Measurements from ENCODE around the gene FSCN2. TPM values are rescaled to one million over a fixed set of nuclear protein-coding genes. Genes with fewer than 3 reads are reported as not detected.

Gene FSCN2
- total RNA-seq, 2 experiments from 2014 or later: 0.22 to 0.33 TPM

- POLR2A ChIA-PET: interaction anchor here (0.7 kb wide), 1 partner anchor 31 kb away, joined by 3 read pairs; no protein-coding TSS in a partner anchor
- Mint-ChIP-seq H3K27ac (no peak overlapping the region), H3K9me3 (no peaks in the 10 kb centered on the region), H3K4me1 (peaks cover 19% of the 10 kb centered on the region), H3K27me3 (no peaks in the 10 kb centered on the region), H3K36me3 (ENCODE audit: low read depth) (peaks cover 11% of the 10 kb centered on the region), H3K4me3 (no peak overlapping the region)
- CTCF ChIA-PET: interaction anchor here (0.7 to 1.4 kb wide), 4 partner anchors 9 to 21 kb away, joined by 3 to 4 read pairs (median 4); no protein-coding TSS in a partner anchor
- no peak for DNase-seq
Observed at GRCh38 chr17:81546906-81547613, 18.9 kb downstream of the FSCN2 start.

GRCh38 chr17:81547614-81547982 is 19.4 kb downstream of the FSCN2 start:
- H3K9me3 Mint-ChIP-seq: no peaks in the 10 kb centered on the region
- no peaks in the 10 kb centered on the region for H3K27me3 Mint-ChIP-seq
- H3K4me1 Mint-ChIP-seq: peaks cover 19% of the 10 kb centered on the region
- DNase-seq: no peak
- ChIA-PET POLR2A (interaction anchor here (0.7 kb wide), 1 partner anchor 32 kb away, joined by 3 read pairs; no protein-coding TSS in a partner anchor), CTCF (no interaction called here)
- peaks cover 11% of the 10 kb centered on the region for H3K36me3 Mint-ChIP-seq (ENCODE audit: low read depth)
- H3K4me3 Mint-ChIP-seq: no peak overlapping the region
- no peak overlapping the region for H3K27ac Mint-ChIP-seq

DNA sequence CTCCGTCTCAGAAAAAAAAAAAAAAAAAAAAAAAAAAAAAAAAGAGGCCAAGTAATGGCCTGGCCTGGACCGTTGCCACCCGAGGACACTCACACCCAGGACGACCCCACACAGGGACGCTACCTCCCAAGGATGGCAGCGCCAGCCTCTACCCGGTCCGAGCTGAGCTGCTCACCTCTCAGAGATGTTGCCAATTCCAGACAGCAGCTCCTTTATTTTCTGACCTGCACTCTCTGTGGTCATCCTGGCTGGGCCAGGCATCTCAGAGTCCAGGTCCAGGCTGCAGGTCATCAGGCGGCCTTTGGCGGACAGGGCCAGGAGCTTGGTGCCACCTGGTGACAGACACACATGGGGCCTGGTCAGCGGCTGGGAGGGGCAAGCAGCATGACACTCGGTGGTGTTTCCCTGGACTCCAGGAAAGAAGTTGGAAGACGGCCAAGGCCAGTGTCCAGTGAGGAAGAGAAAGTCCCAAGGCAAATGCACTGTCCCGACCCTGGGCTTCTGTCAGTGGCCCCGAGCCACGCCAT is 20.9 kb downstream of the FSCN2 start:
- Mint-ChIP-seq H3K27ac (no peak overlapping the region), H3K4me3 (no peak overlapping the region), H3K36me3 (ENCODE audit: low read depth) (peaks cover 11% of the 10 kb centered on the region), H3K9me3 (no peaks in the 10 kb centered on the region), H3K27me3 (no peaks in the 10 kb centered on the region), H3K4me1 (peaks cover 31% of the 10 kb centered on the region)
- DNase-seq: no peak
- CTCF ChIA-PET: no interaction called here
- POLR2A ChIA-PET: no interaction called here

GRCh38 chr17:81549826-81550225 is 21.6 kb downstream of the FSCN2 start:
- DNase-seq: no peak
- H3K27ac Mint-ChIP-seq: no peak overlapping the region
- CTCF ChIA-PET: no interaction called here
- H3K4me3 Mint-ChIP-seq: peak overlapping the region; percentile 53
- peaks cover 35% of the 10 kb centered on the region for H3K4me1 Mint-ChIP-seq
- H3K9me3 Mint-ChIP-seq: no peaks in the 10 kb centered on the region
- H3K27me3 Mint-ChIP-seq: no peaks in the 10 kb centered on the region
- POLR2A ChIA-PET: no interaction called here
- H3K36me3 Mint-ChIP-seq (ENCODE audit: low read depth): peaks cover 11% of the 10 kb centered on the region

- Mint-ChIP-seq H3K27ac (no peak overlapping the region), H3K27me3 (no peaks in the 10 kb centered on the region), H3K9me3 (no peaks in the 10 kb centered on the region), H3K36me3 (ENCODE audit: low read depth) (peaks cover 11% of the 10 kb centered on the region), H3K4me1 (peaks cover 35% of the 10 kb centered on the region), H3K4me3 (peak overlapping the region; percentile 79)
- no peak for DNase-seq
- ChIA-PET CTCF (no interaction called here), POLR2A (no interaction called here)
Observed at GRCh38 chr17:81550285-81550684, 22.1 kb downstream of the FSCN2 start.

- DNase-seq: no peak
- Mint-ChIP-seq H3K4me3 (peak overlapping the region; percentile 79), H3K27me3 (no peaks in the 10 kb centered on the region), H3K36me3 (ENCODE audit: low read depth) (peaks cover 11% of the 10 kb centered on the region), H3K4me1 (peaks cover 35% of the 10 kb centered on the region), H3K27ac (peak overlapping the region; percentile 68), H3K9me3 (no peaks in the 10 kb centered on the region)
- ChIA-PET CTCF (no interaction called here), POLR2A (no interaction called here)
Observed at GRCh38 chr17:81550830-81551457, 22.8 kb downstream of the FSCN2 start.

- peak overlapping the region; percentile 87 for H3K4me3 Mint-ChIP-seq
- H3K27me3 Mint-ChIP-seq: no peaks in the 10 kb centered on the region
- H3K27ac Mint-ChIP-seq: peak overlapping the region; percentile 68
- peaks cover 35% of the 10 kb centered on the region for H3K4me1 Mint-ChIP-seq
- CTCF ChIA-PET: interaction anchor here (1.1 to 1.4 kb wide), 5 partner anchors 8 to 33 kb away, joined by 3 to 5 read pairs (median 4); no protein-coding TSS in a partner anchor
- POLR2A ChIA-PET: interaction anchor here (0.6 kb wide), 1 partner anchor 10 kb away, joined by 5 read pairs; no protein-coding TSS in a partner anchor
- H3K36me3 Mint-ChIP-seq (ENCODE audit: low read depth): peaks cover 12% of the 10 kb centered on the region
- no peaks in the 10 kb centered on the region for H3K9me3 Mint-ChIP-seq
- peak; percentile 21 for DNase-seq
Observed at GRCh38 chr17:81551458-81552243, 23.5 kb downstream of the FSCN2 start.

DNA sequence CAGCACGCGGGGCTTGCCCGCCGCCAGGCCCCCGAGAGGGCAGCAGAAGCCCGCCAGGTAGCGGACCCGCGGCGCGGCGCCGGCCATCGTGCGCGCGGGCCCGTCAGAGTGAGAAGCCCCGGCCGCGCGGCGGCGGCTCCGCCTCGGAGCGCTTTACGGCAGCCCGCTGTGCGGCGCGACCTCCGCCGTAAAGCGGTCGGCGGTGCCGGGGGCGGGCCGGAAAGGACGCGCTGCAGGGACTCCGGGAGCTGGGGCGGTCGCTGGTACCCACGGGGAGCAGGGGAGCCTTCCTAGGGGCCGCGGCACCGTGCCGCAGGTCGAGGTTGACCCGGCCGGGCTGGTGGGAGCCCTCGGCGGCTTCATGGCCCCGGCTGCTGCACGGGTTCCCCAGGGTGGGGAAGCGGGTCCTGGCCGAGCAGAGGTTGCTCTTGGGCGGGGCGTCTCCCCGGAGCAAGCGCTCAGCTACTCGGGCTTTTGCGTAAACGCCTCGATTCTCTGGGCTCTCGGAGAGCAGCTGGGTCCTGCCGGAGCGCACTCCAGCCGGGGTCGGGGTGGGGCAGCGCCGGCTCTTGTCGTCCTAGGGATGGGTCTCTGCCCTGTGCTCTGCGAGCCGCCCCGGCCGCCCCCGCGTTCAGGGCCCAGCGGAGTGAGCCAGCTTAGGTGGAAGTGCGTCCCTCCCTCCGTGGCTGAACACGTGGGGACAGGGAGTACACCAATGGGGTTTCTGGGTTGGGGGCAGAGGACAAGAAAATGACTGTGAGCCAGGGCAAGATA is 24.3 kb downstream of the FSCN2 start, which contains the start of gene FAAP100:
Gene FAAP100 (minus strand): TSS at position 110 of the 774 bp plus-strand sequence. CDS start 23 bp downstream, at position 87.
- POLR2A ChIA-PET: no interaction called here
- CTCF ChIA-PET: interaction anchor here (1.1 to 1.4 kb wide), 5 partner anchors 9 to 34 kb away, joined by 3 to 5 read pairs (median 4); no protein-coding TSS in a partner anchor
- no peaks in the 10 kb centered on the region for H3K27me3 Mint-ChIP-seq
- peaks cover 12% of the 10 kb centered on the region for H3K36me3 Mint-ChIP-seq (ENCODE audit: low read depth)
- peak within 1 kb of the TSS; percentile 87 for H3K4me3 Mint-ChIP-seq
- H3K27ac Mint-ChIP-seq: peak within 1 kb of the TSS; percentile 92
- H3K4me1 Mint-ChIP-seq: peaks cover 35% of the 10 kb centered on the region
- no peaks in the 10 kb centered on the region for H3K9me3 Mint-ChIP-seq
- DNase-seq: peak; percentile 76

DNA sequence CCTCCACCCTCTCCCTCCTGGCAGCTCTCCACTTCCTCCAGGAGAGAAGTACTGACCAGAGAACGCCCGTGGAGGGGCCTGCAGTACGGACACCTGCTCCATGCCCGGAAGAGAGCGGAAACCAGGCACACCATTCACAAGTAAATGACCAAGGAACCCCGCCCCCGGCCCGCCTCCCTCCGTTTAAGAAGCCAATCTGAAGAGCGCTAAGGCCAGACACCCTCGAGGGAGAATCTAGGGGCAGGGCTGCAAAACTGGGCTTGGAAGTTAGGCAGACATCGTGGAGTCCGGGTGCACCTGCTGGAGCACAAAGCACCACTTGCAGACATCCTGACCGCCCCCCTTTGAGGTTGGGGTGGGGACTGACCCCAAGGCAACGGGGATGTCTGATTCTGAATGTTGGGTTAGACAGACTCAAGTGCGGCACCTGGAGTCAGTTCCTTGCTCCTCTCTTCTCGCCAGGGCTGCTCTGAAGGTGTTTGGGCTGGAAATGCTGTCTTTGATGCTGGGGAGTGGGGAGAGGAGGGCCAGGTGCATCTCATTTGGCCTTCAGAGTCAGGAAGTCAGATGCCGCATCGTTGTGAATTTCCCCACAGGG is 24.9 kb downstream of the FSCN2 start:
- H3K9me3 Mint-ChIP-seq: no peaks in the 10 kb centered on the region
- ChIA-PET CTCF (interaction anchor here (1.1 to 1.4 kb wide), 5 partner anchors 9 to 34 kb away, joined by 3 to 5 read pairs (median 4); no protein-coding TSS in a partner anchor), POLR2A (no interaction called here)
- peaks cover 16% of the 10 kb centered on the region for H3K36me3 Mint-ChIP-seq (ENCODE audit: low read depth)
- DNase-seq: peak; percentile 86
- peaks cover 35% of the 10 kb centered on the region for H3K4me1 Mint-ChIP-seq
- peak overlapping the region; percentile 87 for H3K4me3 Mint-ChIP-seq
- H3K27ac Mint-ChIP-seq: peak overlapping the region; percentile 92
- no peaks in the 10 kb centered on the region for H3K27me3 Mint-ChIP-seq

GRCh38 chr17:81553616-81554181 is 25.5 kb downstream of the FSCN2 start:
- CTCF ChIA-PET: no interaction called here
- Mint-ChIP-seq H3K4me1 (peaks cover 35% of the 10 kb centered on the region), H3K27me3 (no peaks in the 10 kb centered on the region), H3K36me3 (ENCODE audit: low read depth) (peaks cover 18% of the 10 kb centered on the region), H3K4me3 (peak overlapping the region; percentile 87), H3K9me3 (no peaks in the 10 kb centered on the region), H3K27ac (peak overlapping the region; percentile 92)
- POLR2A ChIA-PET: no interaction called here
- DNase-seq: no peak

DNA sequence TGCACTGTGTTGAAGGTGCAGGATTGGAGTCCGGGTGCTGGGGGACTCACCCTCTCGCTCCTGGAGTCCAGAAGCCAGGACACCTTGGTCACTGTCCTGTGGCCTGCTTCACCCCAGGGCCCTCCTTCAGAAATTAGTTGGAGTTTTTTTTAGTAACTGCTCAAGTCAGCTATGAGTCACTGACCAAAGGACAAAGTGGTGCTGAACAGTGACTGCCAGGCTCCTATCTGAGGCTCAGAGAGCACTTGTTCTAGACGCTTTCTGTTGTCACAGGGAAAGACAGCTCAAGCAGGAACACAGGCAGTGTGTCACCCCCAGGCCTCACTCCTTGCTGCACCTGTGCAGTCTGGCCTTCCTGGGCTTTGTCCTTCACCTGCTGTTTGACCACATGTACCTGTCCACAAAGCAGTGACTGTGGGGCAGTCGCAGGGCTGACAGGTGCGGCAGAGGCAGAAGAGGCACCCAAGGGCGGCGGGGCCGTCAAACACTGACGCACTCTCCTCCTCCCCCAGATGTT is 28.1 kb downstream of the FSCN2 start:
- ChIA-PET POLR2A (no interaction called here), CTCF (no interaction called here)
- H3K4me3 Mint-ChIP-seq: no peak overlapping the region
- H3K27me3 Mint-ChIP-seq: no peaks in the 10 kb centered on the region
- peaks cover 19% of the 10 kb centered on the region for H3K4me1 Mint-ChIP-seq
- no peak for DNase-seq
- no peak overlapping the region for H3K27ac Mint-ChIP-seq
- H3K9me3 Mint-ChIP-seq: no peaks in the 10 kb centered on the region
- peaks cover 15% of the 10 kb centered on the region for H3K36me3 Mint-ChIP-seq (ENCODE audit: low read depth)

All from activated CD4-positive, alpha-beta T cell treated with anti-CD3 and anti-CD28 coated beads, Interleukin-2, amount 10 ng/mL, durations not matched to agents 7 days and 5 days (primary cell).